Measurements from ENCODE around the gene NR3C1. TPM values are rescaled to one million over a fixed set of nuclear protein-coding genes. Genes with fewer than 3 reads are reported as not detected.

The NR3C1 gene
- total RNA-seq, 1 experiment from 2014 or later = 12.7 TPM

GRCh38 chr5:143274952-143275351 lies 128.5 kb downstream of the NR3C1 start:
- ChIA-PET CTCF (no interaction called here), POLR2A (ENCODE audit: low non-redundant PET) (no interaction called here)
- Histone ChIP-seq H3K36me3 (ENCODE audit: insufficient read depth, low read length, poor library complexity, severe bottlenecking) (no peaks in the 10 kb centered on the region), H3K4me3 (ENCODE audit: low read depth, low read length, poor library complexity, severe bottlenecking) (no peak overlapping the region), H3K9me3 (ENCODE audit: low read depth, low read length, poor library complexity, severe bottlenecking) (no peaks in the 10 kb centered on the region), H3K27me3 (replicated peaks; ENCODE audit: insufficient read depth, low read depth, low read length, poor library complexity) (no peaks in the 10 kb centered on the region), H3K27ac (ENCODE audit: low read depth, low read length, poor library complexity, severe bottlenecking) (no peak overlapping the region), H3K4me1 (ENCODE audit: insufficient read depth, low read length, poor library complexity, severe bottlenecking) (no peaks in the 10 kb centered on the region)
- intact Hi-C loops (cut with micrococcal nuclease; ENCODE audit: unreplicated experiment) = no loop called here
- TF ChIP-seq EZH2 (IDR thresholded peaks at IDR 0.05; ENCODE audit: borderline replicate concordance, low read depth, low read length, poor library complexity, severe bottlenecking) = no peak
- TF ChIP-seq, protein P1, sequence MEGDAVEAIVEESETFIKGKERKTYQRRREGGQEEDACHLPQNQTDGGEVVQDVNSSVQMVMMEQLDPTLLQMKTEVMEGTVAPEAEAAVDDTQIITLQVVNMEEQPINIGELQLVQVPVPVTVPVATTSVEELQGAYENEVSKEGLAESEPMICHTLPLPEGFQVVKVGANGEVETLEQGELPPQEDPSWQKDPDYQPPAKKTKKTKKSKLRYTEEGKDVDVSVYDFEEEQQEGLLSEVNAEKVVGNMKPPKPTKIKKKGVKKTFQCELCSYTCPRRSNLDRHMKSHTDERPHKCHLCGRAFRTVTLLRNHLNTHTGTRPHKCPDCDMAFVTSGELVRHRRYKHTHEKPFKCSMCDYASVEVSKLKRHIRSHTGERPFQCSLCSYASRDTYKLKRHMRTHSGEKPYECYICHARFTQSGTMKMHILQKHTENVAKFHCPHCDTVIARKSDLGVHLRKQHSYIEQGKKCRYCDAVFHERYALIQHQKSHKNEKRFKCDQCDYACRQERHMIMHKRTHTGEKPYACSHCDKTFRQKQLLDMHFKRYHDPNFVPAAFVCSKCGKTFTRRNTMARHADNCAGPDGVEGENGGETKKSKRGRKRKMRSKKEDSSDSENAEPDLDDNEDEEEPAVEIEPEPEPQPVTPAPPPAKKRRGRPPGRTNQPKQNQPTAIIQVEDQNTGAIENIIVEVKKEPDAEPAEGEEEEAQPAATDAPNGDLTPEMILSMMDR (conservative IDR thresholded peaks at IDR 0.05; ENCODE audit: low read depth, low read length) = no peak
- no peak for DNase-seq (ENCODE audit: low spot score)
- BruUV-seq (replicated peaks) = no TSS peak

GRCh38 chr5:143271431-143271830 lies 132.1 kb downstream of the NR3C1 start:
- no peak overlapping the region for H3K4me3 ChIP-seq (ENCODE audit: low read depth, low read length, poor library complexity, severe bottlenecking)
- no peak overlapping the region for H3K27ac ChIP-seq (ENCODE audit: low read depth, low read length, poor library complexity, severe bottlenecking)
- no peaks in the 10 kb centered on the region for H3K4me1 ChIP-seq (ENCODE audit: insufficient read depth, low read length, poor library complexity, severe bottlenecking)
- no peaks in the 10 kb centered on the region for H3K9me3 ChIP-seq (ENCODE audit: low read depth, low read length, poor library complexity, severe bottlenecking)
- POLR2A ChIA-PET (ENCODE audit: low non-redundant PET) = no interaction called here
- TF ChIP-seq EZH2 (IDR thresholded peaks at IDR 0.05; ENCODE audit: borderline replicate concordance, low read depth, low read length, poor library complexity, severe bottlenecking) = no peak
- TF ChIP-seq, protein P1 (conservative IDR thresholded peaks at IDR 0.05; ENCODE audit: low read depth, low read length) = no peak
- CTCF ChIA-PET = no interaction called here
- H3K27me3 ChIP-seq (replicated peaks; ENCODE audit: insufficient read depth, low read depth, low read length, poor library complexity) = no peaks in the 10 kb centered on the region
- DNase-seq (ENCODE audit: low spot score) = no peak
- no peaks in the 10 kb centered on the region for H3K36me3 ChIP-seq (ENCODE audit: insufficient read depth, low read length, poor library complexity, severe bottlenecking)
- intact Hi-C loops (cut with micrococcal nuclease; ENCODE audit: unreplicated experiment) = no loop called here
- BruUV-seq (replicated peaks) = no TSS peak

DNA sequence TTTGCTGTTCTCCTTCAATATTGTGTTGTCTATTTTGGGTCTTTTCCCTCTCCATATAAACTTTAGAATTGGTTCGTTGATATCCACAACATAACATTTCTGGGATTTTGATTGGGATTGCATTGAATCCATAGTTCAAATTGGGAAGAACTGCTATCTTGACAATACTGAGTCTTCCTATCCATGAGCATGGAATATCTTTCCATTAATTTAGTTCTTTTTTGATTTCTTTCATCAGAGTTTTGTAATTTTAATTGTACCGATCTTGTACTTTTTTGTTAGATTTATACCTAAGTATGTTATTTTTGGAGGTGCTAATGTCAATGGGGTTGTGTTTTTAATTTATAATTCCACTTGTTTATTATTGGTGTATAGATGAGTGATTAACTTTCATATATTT lies 135.1 kb downstream of the NR3C1 start:
- TF ChIP-seq, protein P1 (conservative IDR thresholded peaks at IDR 0.05; ENCODE audit: low read depth, low read length) = no peak
- TF ChIP-seq EZH2 (IDR thresholded peaks at IDR 0.05; ENCODE audit: borderline replicate concordance, low read depth, low read length, poor library complexity, severe bottlenecking) = no peak
- DNase-seq (ENCODE audit: low spot score) = no peak
- POLR2A ChIA-PET (ENCODE audit: low non-redundant PET) = no interaction called here

More for the DNA sequence above, 135.1 kb downstream of the NR3C1 start:
- BruUV-seq (replicated peaks) = no TSS peak
- Histone ChIP-seq H3K9me3 (ENCODE audit: low read depth, low read length, poor library complexity, severe bottlenecking) (peaks cover 5% of the 10 kb centered on the region), H3K27ac (ENCODE audit: low read depth, low read length, poor library complexity, severe bottlenecking) (no peak overlapping the region), H3K27me3 (replicated peaks; ENCODE audit: insufficient read depth, low read depth, low read length, poor library complexity) (no peaks in the 10 kb centered on the region), H3K4me1 (ENCODE audit: insufficient read depth, low read length, poor library complexity, severe bottlenecking) (no peaks in the 10 kb centered on the region), H3K36me3 (ENCODE audit: insufficient read depth, low read length, poor library complexity, severe bottlenecking) (no peaks in the 10 kb centered on the region), H3K4me3 (ENCODE audit: low read depth, low read length, poor library complexity, severe bottlenecking) (no peak overlapping the region)
- intact Hi-C loops (cut with micrococcal nuclease; ENCODE audit: unreplicated experiment) = no loop called here
- CTCF ChIA-PET = no interaction called here

All from A673 (cell line).